ENCODE results near the gene APOBEC4. TPM values are rescaled to one million over a fixed set of nuclear protein-coding genes. Genes with fewer than 3 reads are reported as not detected.
A peak's percentile ranks its signal among the peaks of the same experiment; 100 is the strongest.

APOBEC4 gene
- total and polyA plus RNA-seq, 2 of the 13 experiments (the other 11 are each of a cell fraction or from before 2014, with no cell fraction given) = not detected

- TF ChIP-seq, protein P1, sequence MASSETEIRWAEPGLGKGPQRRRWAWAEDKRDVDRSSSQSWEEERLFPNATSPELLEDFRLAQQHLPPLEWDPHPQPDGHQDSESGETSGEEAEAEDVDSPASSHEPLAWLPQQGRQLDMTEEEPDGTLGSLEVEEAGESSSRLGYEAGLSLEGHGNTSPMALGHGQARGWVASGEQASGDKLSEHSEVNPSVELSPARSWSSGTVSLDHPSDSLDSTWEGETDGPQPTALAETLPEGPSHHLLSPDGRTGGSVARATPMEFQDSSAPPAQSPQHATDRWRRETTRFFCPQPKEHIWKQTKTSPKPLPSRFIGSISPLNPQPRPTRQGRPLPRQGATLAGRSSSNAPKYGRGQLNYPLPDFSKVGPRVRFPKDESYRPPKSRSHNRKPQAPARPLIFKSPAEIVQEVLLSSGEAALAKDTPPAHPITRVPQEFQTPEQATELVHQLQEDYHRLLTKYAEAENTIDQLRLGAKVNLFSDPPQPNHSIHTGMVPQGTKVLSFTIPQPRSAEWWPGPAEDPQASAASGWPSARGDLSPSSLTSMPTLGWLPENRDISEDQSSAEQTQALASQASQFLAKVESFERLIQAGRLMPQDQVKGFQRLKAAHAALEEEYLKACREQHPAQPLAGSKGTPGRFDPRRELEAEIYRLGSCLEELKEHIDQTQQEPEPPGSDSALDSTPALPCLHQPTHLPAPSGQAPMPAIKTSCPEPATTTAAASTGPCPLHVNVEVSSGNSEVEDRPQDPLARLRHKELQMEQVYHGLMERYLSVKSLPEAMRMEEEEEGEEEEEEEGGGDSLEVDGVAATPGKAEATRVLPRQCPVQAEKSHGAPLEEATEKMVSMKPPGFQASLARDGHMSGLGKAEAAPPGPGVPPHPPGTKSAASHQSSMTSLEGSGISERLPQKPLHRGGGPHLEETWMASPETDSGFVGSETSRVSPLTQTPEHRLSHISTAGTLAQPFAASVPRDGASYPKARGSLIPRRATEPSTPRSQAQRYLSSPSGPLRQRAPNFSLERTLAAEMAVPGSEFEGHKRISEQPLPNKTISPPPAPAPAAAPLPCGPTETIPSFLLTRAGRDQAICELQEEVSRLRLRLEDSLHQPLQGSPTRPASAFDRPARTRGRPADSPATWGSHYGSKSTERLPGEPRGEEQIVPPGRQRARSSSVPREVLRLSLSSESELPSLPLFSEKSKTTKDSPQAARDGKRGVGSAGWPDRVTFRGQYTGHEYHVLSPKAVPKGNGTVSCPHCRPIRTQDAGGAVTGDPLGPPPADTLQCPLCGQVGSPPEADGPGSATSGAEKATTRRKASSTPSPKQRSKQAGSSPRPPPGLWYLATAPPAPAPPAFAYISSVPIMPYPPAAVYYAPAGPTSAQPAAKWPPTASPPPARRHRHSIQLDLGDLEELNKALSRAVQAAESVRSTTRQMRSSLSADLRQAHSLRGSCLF (CRISPR knock-in tag; IDR thresholded peaks at IDR 0.05; ENCODE audit: borderline replicate concordance) = no peak
- TF ChIP-seq, protein P2, sequence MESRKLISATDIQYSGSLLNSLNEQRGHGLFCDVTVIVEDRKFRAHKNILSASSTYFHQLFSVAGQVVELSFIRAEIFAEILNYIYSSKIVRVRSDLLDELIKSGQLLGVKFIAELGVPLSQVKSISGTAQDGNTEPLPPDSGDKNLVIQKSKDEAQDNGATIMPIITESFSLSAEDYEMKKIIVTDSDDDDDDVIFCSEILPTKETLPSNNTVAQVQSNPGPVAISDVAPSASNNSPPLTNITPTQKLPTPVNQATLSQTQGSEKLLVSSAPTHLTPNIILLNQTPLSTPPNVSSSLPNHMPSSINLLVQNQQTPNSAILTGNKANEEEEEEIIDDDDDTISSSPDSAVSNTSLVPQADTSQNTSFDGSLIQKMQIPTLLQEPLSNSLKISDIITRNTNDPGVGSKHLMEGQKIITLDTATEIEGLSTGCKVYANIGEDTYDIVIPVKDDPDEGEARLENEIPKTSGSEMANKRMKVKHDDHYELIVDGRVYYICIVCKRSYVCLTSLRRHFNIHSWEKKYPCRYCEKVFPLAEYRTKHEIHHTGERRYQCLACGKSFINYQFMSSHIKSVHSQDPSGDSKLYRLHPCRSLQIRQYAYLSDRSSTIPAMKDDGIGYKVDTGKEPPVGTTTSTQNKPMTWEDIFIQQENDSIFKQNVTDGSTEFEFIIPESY (CRISPR knock-in tag; IDR thresholded peaks at IDR 0.05) = peak; percentile 48; the same call in 1 of the 2 replicates
- peak; percentile 38; the same call in 1 of the 2 replicates for TF ChIP-seq MAZ (IDR thresholded peaks at IDR 0.05; ENCODE audit: borderline replicate concordance, low read depth, low read length)
- 0 out of 2 replicates have a peak, but pooled peaks have one; percentile 51 for TF ChIP-seq MAZ (CRISPR knock-in tag; IDR thresholded peaks at IDR 0.05; ENCODE audit: low read depth)
- TF ChIP-seq ZBTB39 (CRISPR knock-in tag; IDR thresholded peaks at IDR 0.05) = peak; percentile 80; the same call in 1 of the 2 replicates
- TF ChIP-seq ZNF431 (CRISPR knock-in tag; IDR thresholded peaks at IDR 0.05; ENCODE audit: borderline replicate concordance, low read depth) = peak; percentile 55; the same call in 1 of the 2 replicates
- TF ChIP-seq ZNF562 (CRISPR knock-in tag; IDR thresholded peaks at IDR 0.05; ENCODE audit: borderline replicate concordance) = no peak
- peak; percentile 29; the same call in 1 of the 2 replicates for TF ChIP-seq MED13 (CRISPR knock-in tag; IDR thresholded peaks at IDR 0.05)
- TF ChIP-seq RORA (CRISPR knock-in tag; IDR thresholded peaks at IDR 0.05) = no peak
- TF ChIP-seq SOX6 (IDR thresholded peaks at IDR 0.05) = no peak
- peak; percentile 97 for TF ChIP-seq SOX6 (CRISPR knock-in tag; IDR thresholded peaks at IDR 0.05)
- peak; percentile 98 for TF ChIP-seq FOXA1 (IDR thresholded peaks at IDR 0.05)
- peak; percentile 97 for TF ChIP-seq FOXA1 (CRISPR knock-in tag; IDR thresholded peaks at IDR 0.05)
- TF ChIP-seq FOXK2 (IDR thresholded peaks at IDR 0.05) = peak; percentile 96
- TF ChIP-seq, protein P3, sequence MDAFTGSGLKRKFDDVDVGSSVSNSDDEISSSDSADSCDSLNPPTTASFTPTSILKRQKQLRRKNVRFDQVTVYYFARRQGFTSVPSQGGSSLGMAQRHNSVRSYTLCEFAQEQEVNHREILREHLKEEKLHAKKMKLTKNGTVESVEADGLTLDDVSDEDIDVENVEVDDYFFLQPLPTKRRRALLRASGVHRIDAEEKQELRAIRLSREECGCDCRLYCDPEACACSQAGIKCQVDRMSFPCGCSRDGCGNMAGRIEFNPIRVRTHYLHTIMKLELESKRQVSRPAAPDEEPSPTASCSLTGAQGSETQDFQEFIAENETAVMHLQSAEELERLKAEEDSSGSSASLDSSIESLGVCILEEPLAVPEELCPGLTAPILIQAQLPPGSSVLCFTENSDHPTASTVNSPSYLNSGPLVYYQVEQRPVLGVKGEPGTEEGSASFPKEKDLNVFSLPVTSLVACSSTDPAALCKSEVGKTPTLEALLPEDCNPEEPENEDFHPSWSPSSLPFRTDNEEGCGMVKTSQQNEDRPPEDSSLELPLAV (CRISPR knock-in tag; conservative IDR thresholded peaks at IDR 0.05; ENCODE audit: low read depth) = no peak
- TF ChIP-seq JUN (CRISPR knock-in tag; IDR thresholded peaks at IDR 0.05) = peak; percentile 89
- TF ChIP-seq SKI (IDR thresholded peaks at IDR 0.05; ENCODE audit: partially characterized antibody) = peak; percentile 99
- no peak; the same call in 1 of the 2 replicates for TF ChIP-seq ZNF460 (CRISPR knock-in tag; IDR thresholded peaks at IDR 0.05; ENCODE audit: borderline replicate concordance)
- peak; percentile 95 for TF ChIP-seq ZNF878 (CRISPR knock-in tag; IDR thresholded peaks at IDR 0.05)
- TF ChIP-seq JARID2 (CRISPR knock-in tag; IDR thresholded peaks at IDR 0.05; ENCODE audit: insufficient replicate concordance) = no peak
These were observed 46.6 kb upstream of the APOBEC4 start (continued) for GRCh38 chr1:183699616-183700160.
